Coronary artery (tissue), 2 donors: ENCODE data around the gene TIAM2.

Source experiments
- DNase-seq: peaks from one replicate; pipeline ENCODE4 v3.0.0-alpha.2; 2017; ENCODE audit warnings: low spot score
- H3K27ac ChIP-seq, 2 donors: fragments of 200-600 bp; sonication (generic); one replicate each; pipeline ENCODE4 v1.5.1; 2016 to 2019
- H3K4me3 ChIP-seq: fragments of 200-600 bp; sonication (generic); 2 replicates; pipeline ENCODE4 v1.5.1; 2016; ENCODE audit warnings: mild to moderate bottlenecking, moderate library complexity
- CTCF ChIP-seq: fragments of 200-600 bp; sonication (generic); IDR thresholded peaks from one replicate; pipeline ENCODE4 v1.5.1; 2019; ENCODE audit warnings: antibody characterized with exemption

TIAM2 gene

GRCh38 chr6:155234167-155234566 is 239.1 kb downstream of the TIAM2 start:
- no peak for DNase-seq
- TF ChIP-seq CTCF = no peak
- Histone ChIP-seq H3K27ac (no peak overlapping the region), H3K4me3 (no peak overlapping the region)

GRCh38 chr6:155234687-155235086 is 239.6 kb downstream of the TIAM2 start:
- no peak for DNase-seq
- no peak for TF ChIP-seq CTCF
- Histone ChIP-seq H3K4me3 (no peak overlapping the region), H3K27ac (no peak overlapping the region)

GRCh38 chr6:155235087-155235486 is 240.0 kb downstream of the TIAM2 start:
- Histone ChIP-seq H3K27ac (no peak overlapping the region), H3K4me3 (no peak overlapping the region)
- no peak for TF ChIP-seq CTCF
- no peak for DNase-seq

- Histone ChIP-seq H3K4me3 (no peak overlapping the region), H3K27ac (no peak overlapping the region)
- no peak for DNase-seq
- no peak for TF ChIP-seq CTCF
These were observed 242.5 kb downstream of the TIAM2 start for GRCh38 chr6:155237613-155238012.

- Histone ChIP-seq H3K4me3 (no peak overlapping the region), H3K27ac (no peak overlapping the region)
- DNase-seq = no peak
- no peak for TF ChIP-seq CTCF
These were observed 245.9 kb downstream of the TIAM2 start for GRCh38 chr6:155240905-155241600.

- no peak for DNase-seq
- Histone ChIP-seq H3K27ac (no peak overlapping the region), H3K4me3 (no peak overlapping the region)
- no peak for TF ChIP-seq CTCF
These were observed 246.9 kb downstream of the TIAM2 start for GRCh38 chr6:155241966-155242365.

- H3K4me3 ChIP-seq = no peak overlapping the region
- no peak for TF ChIP-seq CTCF
- no peak for DNase-seq
- H3K27ac ChIP-seq = no peak overlapping the region
These were observed 249.3 kb downstream of the TIAM2 start for GRCh38 chr6:155244434-155244833.
